Fibroblast of lung (primary cell): ENCODE measurements around the gene MARCO. TPM values are rescaled to one million over a fixed set of nuclear protein-coding genes. Genes with fewer than 3 reads are reported as not detected.

Experiments
- DNase-seq, 2 donors: peaks; one replicate each; pipeline versions ENCODE4 v3.0.0 to v3.0.0-alpha.2; 2010; ENCODE audit warnings: low read depth in 2 of 2
- H2AFZ ChIP-seq: 2 replicates; pipeline ENCODE4 v1.5.1; 2012; ENCODE audit warnings: low read length, control low read depth, inconsistent platforms
- H3K27ac ChIP-seq: 2 replicates; pipeline ENCODE4 v1.5.1; 2011; ENCODE audit warnings: low read length, control low read depth; ENCODE audit not compliant: insufficient read depth
- H3K27me3 ChIP-seq: 2 replicates; pipeline ENCODE4 v1.5.1; 2011; ENCODE audit warnings: mild to moderate bottlenecking, low read length; ENCODE audit not compliant: control insufficient read depth, insufficient read depth
- H3K36me3 ChIP-seq: 2 replicates; pipeline ENCODE4 v1.5.1; 2011; ENCODE audit warnings: low read length; ENCODE audit not compliant: control insufficient read depth, insufficient read depth
- H3K4me1 ChIP-seq: 2 replicates; pipeline ENCODE4 v1.5.1; 2011; ENCODE audit warnings: low read length; ENCODE audit not compliant: control insufficient read depth, insufficient read depth; ENCODE audit errors: extremely low read depth
- H3K4me2 ChIP-seq: 2 replicates; pipeline ENCODE4 v1.5.1; 2011; ENCODE audit warnings: low read length, control low read depth; ENCODE audit not compliant: insufficient read depth; ENCODE audit errors: extremely low read depth
- H3K4me3 ChIP-seq, 4 experiments: fragments of 200-600 bp in 1 of 4; sonication (generic) in 1 of 4; replicated peaks in 1 of 4; 2 replicates each; pipeline ENCODE4 v1.5.1; 2011 to 2016; ENCODE audit warnings: low read length in 4 of 4, low read depth in 3 of 4, mild to moderate bottlenecking in 3 of 4, control low read depth in 2 of 4, inconsistent platforms in 1 of 4, mixed read lengths in 1 of 4; ENCODE audit not compliant: insufficient read depth in 1 of 4; ENCODE audit errors: control extremely low read depth in 1 of 4
- H3K79me2 ChIP-seq: 2 replicates; pipeline ENCODE4 v1.5.1; 2012; ENCODE audit warnings: mild to moderate bottlenecking, low read length, inconsistent platforms; ENCODE audit not compliant: control insufficient read depth, insufficient read depth
- H3K9ac ChIP-seq: 2 replicates; pipeline ENCODE4 v1.5.1; 2011; ENCODE audit warnings: mild to moderate bottlenecking, low read length, control low read depth; ENCODE audit not compliant: insufficient read depth
- H3K9me3 ChIP-seq: 2 replicates; pipeline ENCODE4 v1.5.1; 2012; ENCODE audit warnings: low read depth, low read length; ENCODE audit not compliant: control insufficient read depth, insufficient read depth
- H4K20me1 ChIP-seq: 2 replicates; pipeline ENCODE4 v1.5.1; 2011; ENCODE audit warnings: low read length; ENCODE audit not compliant: control insufficient read depth, insufficient read depth; ENCODE audit errors: extremely low read depth
- CTCF ChIP-seq, 2 donors: IDR thresholded peaks in 1 of 2; conservative IDR thresholded peaks in 1 of 2; 1 replicate in 1 of 2; 2 replicates in 1 of 2; pipeline ENCODE4 v1.5.1; 2011 to 2012; ENCODE audit warnings: low read length in 2 of 2, control low read depth in 1 of 2, inconsistent platforms in 1 of 2, low read depth in 1 of 2, mild to moderate bottlenecking in 1 of 2
- EZH2 ChIP-seq: IDR thresholded peaks from 2 replicates; pipeline ENCODE4 v1.5.1; 2012; ENCODE audit warnings: low read length, control low read depth, mild to moderate bottlenecking; ENCODE audit errors: missing control alignments
- polyA plus RNA-seq, 2 donors: library from polyadenylated mRNA; depleted of rRNA in 1 of 2; stranded (reverse) in 1 of 2; unstranded in 1 of 2; fragments of >200 nt; gene quantifications; 2 replicates each; pipeline ENCODE4 v1.2.1, GENCODE V29; 2011 to 2012; ENCODE audit warnings: missing spikeins in 1 of 2
- total RNA-seq: library from RNA; depleted of rRNA; stranded (reverse); fragments of >200 nt; gene quantifications from 2 replicates; pipeline ENCODE4 v1.2.1, GENCODE V29; 2014

The MARCO gene
- total and polyA plus RNA-seq, 2 donors (not counting 1 experiment from before 2014, with no cell fraction given): not detected

DNA sequence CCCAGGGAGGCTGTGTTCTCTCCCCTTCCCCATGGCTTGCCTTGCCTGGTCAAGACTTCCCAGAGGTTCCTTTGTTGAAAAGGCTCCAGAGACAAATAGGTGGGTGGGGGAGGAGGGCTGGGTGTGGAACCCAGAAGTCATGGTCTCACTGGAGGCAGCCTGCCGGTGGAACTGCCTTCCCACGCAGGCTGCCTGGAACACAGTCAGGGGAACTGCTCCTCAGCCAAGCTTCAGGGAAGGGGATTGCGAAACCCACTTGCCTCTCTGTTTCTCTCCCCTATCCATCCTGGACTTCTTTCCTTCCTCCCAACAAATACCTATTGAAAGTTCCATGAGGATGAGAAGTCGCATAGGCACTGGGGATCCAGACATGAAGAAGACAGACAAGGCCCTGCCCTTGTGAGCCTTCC, 31.6 kb downstream of the MARCO start:
- H3K27me3 ChIP-seq: no peaks in the 10 kb centered on the region
- TF ChIP-seq EZH2 (no peak), CTCF (conservative IDR thresholded peaks at IDR 0.05 in 1 of 2, IDR thresholded peaks at IDR 0.05 in 1 of 2; ENCODE audit: low read depth in 1 of 2, low read length in 2 of 2) (no peak)
- H3K27ac ChIP-seq: no peak overlapping the region
- no peaks in the 10 kb centered on the region for H3K4me1 ChIP-seq
- no peaks in the 10 kb centered on the region for H4K20me1 ChIP-seq
- DNase-seq: peak in 1 of 2 donors; percentile 1
- no peak overlapping the region for H3K4me3 ChIP-seq
- no peaks in the 10 kb centered on the region for H3K9me3 ChIP-seq
- H3K4me2 ChIP-seq: no peak overlapping the region
- no peaks in the 10 kb centered on the region for H3K79me2 ChIP-seq
- no peak overlapping the region for H2AFZ ChIP-seq
- H3K36me3 ChIP-seq: no peaks in the 10 kb centered on the region
- H3K9ac ChIP-seq: no peak overlapping the region

GRCh38 chr2:118974103-118974993, 32.4 kb downstream of the MARCO start:
- peak in 1 of 2 donors; percentile 14 for DNase-seq
- no peaks in the 10 kb centered on the region for H3K4me1 ChIP-seq
- H3K27me3 ChIP-seq: no peaks in the 10 kb centered on the region
- H3K36me3 ChIP-seq: no peaks in the 10 kb centered on the region
- H3K9ac ChIP-seq: no peak overlapping the region
- H3K4me3 ChIP-seq: no peak overlapping the region
- no peak for TF ChIP-seq CTCF (conservative IDR thresholded peaks at IDR 0.05 in 1 of 2, IDR thresholded peaks at IDR 0.05 in 1 of 2; ENCODE audit: low read depth in 1 of 2, low read length in 2 of 2)
- TF ChIP-seq EZH2: no peak
- no peak overlapping the region for H2AFZ ChIP-seq
- H3K79me2 ChIP-seq: no peaks in the 10 kb centered on the region
- no peak overlapping the region for H3K27ac ChIP-seq
- no peaks in the 10 kb centered on the region for H4K20me1 ChIP-seq
- H3K9me3 ChIP-seq: no peaks in the 10 kb centered on the region
- H3K4me2 ChIP-seq: no peak overlapping the region

DNA sequence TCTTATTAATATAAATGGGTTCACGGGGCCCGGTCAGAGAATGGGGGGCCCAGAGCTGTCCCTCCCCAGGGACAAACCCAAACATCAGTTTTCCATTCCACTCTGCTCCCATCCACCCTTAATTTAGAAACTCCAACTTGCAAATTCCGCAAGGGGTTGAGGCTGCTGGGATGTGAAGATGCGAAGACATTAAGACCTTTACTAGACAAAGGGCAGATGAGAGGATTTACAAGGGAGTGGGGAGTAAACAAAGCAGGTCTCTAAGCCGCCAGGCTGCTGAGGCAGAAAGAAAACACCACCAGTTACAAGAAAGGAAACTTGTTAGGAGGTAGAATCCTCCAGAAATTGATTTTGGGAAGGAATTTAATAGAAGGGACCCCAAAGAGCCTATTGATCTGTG, 33.1 kb downstream of the MARCO start:
- Histone ChIP-seq H3K27ac (no peak overlapping the region), H3K4me3 (no peak overlapping the region), H3K4me1 (no peaks in the 10 kb centered on the region), H3K79me2 (no peaks in the 10 kb centered on the region), H3K9me3 (no peaks in the 10 kb centered on the region), H3K4me2 (no peak overlapping the region), H4K20me1 (no peaks in the 10 kb centered on the region), H2AFZ (no peak overlapping the region), H3K9ac (no peak overlapping the region), H3K27me3 (no peaks in the 10 kb centered on the region), H3K36me3 (no peaks in the 10 kb centered on the region)
- no peak for DNase-seq
- TF ChIP-seq EZH2 (no peak), CTCF (conservative IDR thresholded peaks at IDR 0.05 in 1 of 2, IDR thresholded peaks at IDR 0.05 in 1 of 2; ENCODE audit: low read depth in 1 of 2, low read length in 2 of 2) (no peak)
